T-helper 17 cell (primary cell): ENCODE results near the gene SIDT2. TPM values are rescaled to one million over a fixed set of nuclear protein-coding genes. Genes with fewer than 3 reads are reported as not detected.
"Not testable (repeated sequence)": the region's sequence is repeated elsewhere in the genome, so short reads cannot be mapped to it uniquely, and the experiment has no call there.

Experiments used
- ATAC-seq: fragments of 150-1000 bp; cut with Tn5 transposase; 2 replicates; pipeline ENCODE4 v1.10.0; 2021; ENCODE audit warnings: mild to moderate bottlenecking, moderate library complexity
- DNase-seq, 3 donors: peaks; one replicate each; pipeline versions ENCODE4 v3.0.0 to v3.0.0-alpha.2; 2020 to 2021
- H3K9me3 ChIP-seq: one replicate; pipeline ENCODE4 v1.7.0; 2013; ENCODE audit warnings: low read length, mild to moderate bottlenecking; ENCODE audit not compliant: control insufficient read depth, poor library complexity, severe bottlenecking
- H3K27ac Mint-ChIP-seq: one replicate; pipeline ENCODE4 v1.8.0; 2022; ENCODE audit warnings: mild to moderate bottlenecking, moderate library complexity, mixed read lengths
- H3K27me3 Mint-ChIP-seq: one replicate; pipeline ENCODE4 v1.8.0; 2022; ENCODE audit warnings: mixed read lengths
- H3K36me3 Mint-ChIP-seq: one replicate; pipeline ENCODE4 v1.8.0; 2022; ENCODE audit warnings: low read depth, mixed read lengths
- H3K4me1 Mint-ChIP-seq: one replicate; pipeline ENCODE4 v1.8.0; 2022; ENCODE audit warnings: mild to moderate bottlenecking, mixed read lengths
- H3K4me3 Mint-ChIP-seq: one replicate; pipeline ENCODE4 v1.8.0; 2022; ENCODE audit warnings: mild to moderate bottlenecking, moderate library complexity, mixed read lengths
- total RNA-seq, 4 donors: library from RNA in 2 of 4; stranded (reverse) in 2 of 4; gene quantifications; one replicate each; pipeline ENCODE4 v1.2.3 and lab custom pipeline; 2022 to 2026

SIDT2 gene
- total RNA-seq, 2 donors from 2014 or later: 106 to 118 TPM

DNA sequence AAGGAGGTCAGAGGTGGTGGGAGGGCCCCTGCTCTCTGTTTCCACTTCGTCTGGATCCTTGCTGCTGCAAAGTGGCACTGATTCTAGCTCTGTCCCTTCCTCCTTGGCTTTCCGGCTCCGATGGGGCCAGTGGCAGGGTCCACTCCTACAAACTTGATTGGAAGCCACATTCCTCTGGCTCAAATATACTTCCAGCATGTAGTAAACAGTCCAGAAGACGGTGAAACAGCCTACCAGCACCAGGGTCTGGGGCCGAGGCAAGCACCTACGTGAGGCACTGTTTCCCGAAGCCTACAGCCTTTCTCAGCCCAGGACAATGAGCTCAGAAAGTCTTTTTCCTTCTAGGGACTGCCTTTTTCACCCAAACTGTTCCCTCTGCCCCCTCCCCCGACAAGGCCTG, 27.6 kb downstream of the SIDT2 start:
- H3K27me3 Mint-ChIP-seq, ATAC-seq, H3K4me1 Mint-ChIP-seq, H3K4me3 Mint-ChIP-seq, H3K27ac Mint-ChIP-seq, H3K9me3 ChIP-seq, DNase-seq: not testable (repeated sequence)
- peaks cover 10% of the 10 kb centered on the region for H3K36me3 Mint-ChIP-seq

DNA sequence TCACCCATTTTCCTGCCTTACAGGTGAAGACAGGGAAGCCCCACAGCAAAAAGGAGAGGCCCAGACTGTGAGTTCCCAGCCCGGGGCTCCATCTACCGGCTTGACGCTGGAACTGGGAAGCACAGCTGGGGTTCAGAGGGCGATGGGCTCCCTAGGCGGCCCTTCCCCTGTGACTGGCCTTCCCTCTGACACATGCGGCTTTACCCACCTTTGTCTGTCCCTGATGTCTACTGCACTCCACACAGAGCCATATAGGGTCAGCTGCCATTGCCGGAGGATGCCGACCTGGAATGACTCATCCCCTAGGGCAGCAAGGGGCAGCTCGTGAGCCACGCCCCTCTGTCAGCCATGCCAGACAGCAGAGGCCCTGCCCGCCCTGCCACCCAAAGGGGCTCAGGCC, 28.3 kb downstream of the SIDT2 start:
- H3K27ac Mint-ChIP-seq, H3K9me3 ChIP-seq, DNase-seq, H3K4me3 Mint-ChIP-seq, ATAC-seq, H3K27me3 Mint-ChIP-seq: not testable (repeated sequence)
- H3K4me1 Mint-ChIP-seq: peaks cover 12% of the 10 kb centered on the region
- peaks cover 13% of the 10 kb centered on the region for H3K36me3 Mint-ChIP-seq

DNA sequence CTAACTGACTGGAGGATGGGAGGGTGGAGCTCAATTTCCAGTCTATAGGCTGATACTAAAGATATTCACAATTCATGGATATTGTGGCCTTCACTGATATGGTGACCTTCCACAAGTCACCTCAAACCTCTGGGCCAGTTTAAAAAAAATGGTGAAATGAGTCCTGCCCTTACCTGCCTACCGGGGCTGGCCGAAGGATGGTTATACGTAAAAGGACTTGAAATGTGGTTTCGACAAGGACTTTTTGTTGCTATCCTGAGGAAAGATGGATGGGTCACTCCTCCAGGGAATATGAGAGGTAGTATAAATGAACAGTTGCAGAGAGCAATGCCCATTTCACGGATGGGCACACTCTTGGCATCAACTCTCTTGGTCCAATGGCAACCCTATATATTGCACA, 28.9 kb downstream of the SIDT2 start:
- H3K27me3 Mint-ChIP-seq, H3K27ac Mint-ChIP-seq, H3K9me3 ChIP-seq, DNase-seq, ATAC-seq, H3K4me3 Mint-ChIP-seq: not testable (repeated sequence)
- H3K36me3 Mint-ChIP-seq: peaks cover 13% of the 10 kb centered on the region
- H3K4me1 Mint-ChIP-seq: peaks cover 12% of the 10 kb centered on the region

DNA sequence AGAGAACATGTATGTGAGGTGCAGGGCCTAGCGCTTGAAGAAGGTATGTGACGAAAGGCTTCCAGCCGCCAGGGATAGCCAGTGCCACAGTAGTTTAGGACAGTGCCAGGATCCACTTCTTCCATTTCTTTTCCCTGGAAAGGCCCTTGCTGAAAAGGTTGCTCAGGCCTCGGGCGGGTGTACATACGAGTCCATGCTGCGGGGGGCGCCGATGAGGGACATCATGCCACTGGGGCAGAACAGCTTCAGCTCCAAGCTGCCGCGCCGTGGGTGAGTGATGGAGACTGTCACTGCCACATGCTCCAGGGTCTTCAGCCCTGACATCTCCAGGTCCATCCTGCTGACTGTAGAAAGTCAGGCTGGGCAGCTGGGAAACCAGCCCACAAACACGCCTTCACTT, 30.2 kb downstream of the SIDT2 start:
- not testable (repeated sequence) for H3K27ac Mint-ChIP-seq
- peaks cover 19% of the 10 kb centered on the region for H3K36me3 Mint-ChIP-seq

DNA sequence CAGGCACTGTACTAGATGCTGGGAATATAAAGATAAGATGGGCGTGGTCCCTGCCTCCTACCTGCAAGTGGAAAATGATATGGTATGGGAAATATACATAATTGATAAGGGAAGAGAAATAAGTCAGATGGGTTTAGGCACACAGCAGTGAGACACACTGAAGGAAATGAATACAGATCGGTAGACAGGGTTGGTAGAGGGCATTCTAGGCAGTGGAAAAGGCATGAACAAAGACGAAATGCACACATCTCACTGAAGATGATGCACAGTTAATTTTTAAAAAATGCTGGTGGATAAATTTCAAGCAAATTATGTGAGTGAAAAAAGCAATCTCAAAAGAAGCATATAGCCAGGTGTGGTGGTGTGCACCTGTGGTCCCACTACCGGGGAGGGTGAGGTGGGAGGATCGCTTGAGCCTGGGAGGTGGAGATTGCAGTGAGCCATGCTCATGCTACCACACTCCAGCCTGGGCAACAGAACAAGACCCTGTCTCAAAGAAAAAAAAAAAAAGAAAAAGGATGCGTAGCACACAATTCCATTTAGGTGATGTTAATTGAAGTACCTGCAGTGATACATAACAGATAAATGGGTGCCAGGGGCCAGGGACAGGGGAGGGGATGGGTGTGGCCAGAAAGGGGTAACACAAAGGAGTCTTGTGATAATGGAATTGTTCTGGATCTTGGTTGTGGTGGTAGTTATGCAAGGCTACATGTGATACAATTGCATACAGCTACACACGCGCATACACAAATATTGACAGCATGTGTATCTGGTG, 31.0 kb downstream of the SIDT2 start:
- peaks cover 19% of the 10 kb centered on the region for H3K4me1 Mint-ChIP-seq
- not testable (repeated sequence) for H3K27me3 Mint-ChIP-seq, ATAC-seq, DNase-seq, H3K4me3 Mint-ChIP-seq, H3K9me3 ChIP-seq, H3K27ac Mint-ChIP-seq
- H3K36me3 Mint-ChIP-seq: peaks cover 25% of the 10 kb centered on the region

More for the DNA sequence above, 30.2 kb downstream of the SIDT2 start:
- H3K9me3 ChIP-seq, H3K27me3 Mint-ChIP-seq, H3K4me3 Mint-ChIP-seq, ATAC-seq, DNase-seq: not testable (repeated sequence)
- H3K4me1 Mint-ChIP-seq: peaks cover 16% of the 10 kb centered on the region

DNA sequence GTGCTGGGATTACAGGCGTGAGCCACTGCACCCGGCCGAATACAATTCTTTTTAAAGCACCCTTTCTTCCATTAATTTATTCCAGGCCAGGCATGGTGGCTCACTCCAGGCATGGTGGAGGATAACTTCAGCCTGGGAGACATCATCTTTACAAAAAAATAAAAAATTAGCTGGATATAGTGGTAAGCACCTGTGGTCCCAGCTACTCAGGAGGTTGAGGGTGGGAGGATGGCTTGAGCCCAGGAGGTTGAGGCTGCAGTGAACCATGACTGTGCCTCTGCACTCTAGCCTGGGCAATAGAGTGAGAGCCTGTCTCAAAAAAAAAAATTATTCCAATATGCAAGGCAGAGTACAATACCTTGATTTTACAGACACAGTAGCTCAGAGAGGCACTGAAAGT, 32.1 kb downstream of the SIDT2 start:
- H3K27me3 Mint-ChIP-seq: no peaks in the 10 kb centered on the region
- H3K36me3 Mint-ChIP-seq: peaks cover 18% of the 10 kb centered on the region
- H3K27ac Mint-ChIP-seq: no peak overlapping the region
- H3K4me3 Mint-ChIP-seq: no peak overlapping the region
- no peak for DNase-seq
- no peaks in the 10 kb centered on the region for H3K9me3 ChIP-seq
- ATAC-seq: no peak
- H3K4me1 Mint-ChIP-seq: peaks cover 17% of the 10 kb centered on the region

DNA sequence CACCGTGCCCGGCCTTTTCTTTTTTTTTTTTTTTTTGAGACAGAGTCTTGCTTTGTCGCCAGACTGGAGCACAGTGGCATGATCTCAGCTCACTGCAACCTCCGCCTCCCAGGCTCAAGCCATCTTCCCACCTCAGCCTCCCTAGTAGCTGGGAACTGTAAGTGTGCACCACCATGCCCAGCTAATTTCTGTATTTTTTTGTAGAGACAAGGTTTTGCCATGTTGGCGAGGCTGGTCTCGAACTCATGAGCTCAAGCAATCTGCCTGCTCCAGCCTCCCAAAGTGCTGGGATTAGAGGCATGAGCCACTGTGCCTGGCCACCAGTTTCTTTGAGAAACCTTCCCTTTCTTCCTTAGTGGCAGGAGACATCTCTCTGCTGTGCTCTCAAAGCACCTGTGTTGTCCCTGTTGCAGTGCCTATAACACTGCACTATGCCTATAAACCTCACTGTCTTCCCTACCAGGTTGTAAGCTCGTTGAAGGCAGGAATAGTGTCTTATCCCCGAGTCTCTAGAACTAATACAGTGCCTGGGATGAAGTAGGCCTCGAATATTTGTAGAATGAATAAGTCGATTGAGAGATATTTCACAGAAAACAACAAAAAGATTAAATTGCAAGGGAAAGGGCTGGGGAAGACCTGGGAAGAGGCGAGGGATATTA, 34.3 kb downstream of the SIDT2 start:
- H3K27me3 Mint-ChIP-seq: no peaks in the 10 kb centered on the region
- DNase-seq (no peak), ATAC-seq (no peak)
- H3K4me1 Mint-ChIP-seq: peaks cover 17% of the 10 kb centered on the region
- no peak overlapping the region for H3K4me3 Mint-ChIP-seq
- H3K9me3 ChIP-seq: no peaks in the 10 kb centered on the region
- peaks cover 20% of the 10 kb centered on the region for H3K36me3 Mint-ChIP-seq
- H3K27ac Mint-ChIP-seq: peak overlapping the region; percentile 70

DNA sequence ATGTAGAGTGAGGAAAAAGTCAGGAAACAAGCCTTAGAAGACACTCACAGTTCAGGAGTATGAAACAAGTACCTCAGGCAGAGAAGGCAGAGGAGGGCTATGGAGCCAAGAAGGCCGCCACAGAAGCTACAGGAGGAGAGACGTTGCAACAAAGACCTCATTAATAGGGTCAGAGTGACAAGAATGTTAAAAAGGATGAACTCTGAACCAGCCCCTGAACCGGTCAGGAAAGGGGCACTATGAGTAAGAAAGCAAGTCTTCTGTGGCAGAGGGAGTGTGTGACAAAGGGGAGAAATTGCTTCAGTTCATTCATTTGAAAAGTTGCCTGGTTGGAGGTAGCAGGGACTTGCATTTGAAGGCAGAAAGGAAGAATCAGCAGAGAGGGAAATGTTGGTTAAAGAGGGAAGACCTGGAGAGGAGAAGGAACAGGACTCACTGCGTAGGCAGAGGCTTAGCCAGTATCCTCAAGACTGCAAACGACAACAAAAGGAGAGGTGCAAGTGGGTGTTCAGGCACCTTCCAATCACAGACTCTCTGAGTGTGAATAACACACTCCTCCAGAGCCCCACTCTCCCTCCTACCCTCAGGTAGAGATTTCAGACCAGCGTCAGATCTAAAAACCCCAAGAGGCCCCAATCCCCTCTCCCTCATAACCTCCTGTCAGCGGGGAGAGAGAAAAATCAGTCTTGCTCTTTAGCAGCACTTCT, 36.0 kb downstream of the SIDT2 start:
- no peak for ATAC-seq
- peaks cover 22% of the 10 kb centered on the region for H3K36me3 Mint-ChIP-seq
- no peak for DNase-seq
- peaks cover 22% of the 10 kb centered on the region for H3K4me1 Mint-ChIP-seq
- H3K27me3 Mint-ChIP-seq: no peaks in the 10 kb centered on the region
- H3K4me3 Mint-ChIP-seq: no peak overlapping the region
- no peaks in the 10 kb centered on the region for H3K9me3 ChIP-seq
- peak overlapping the region; percentile 78 for H3K27ac Mint-ChIP-seq

DNA sequence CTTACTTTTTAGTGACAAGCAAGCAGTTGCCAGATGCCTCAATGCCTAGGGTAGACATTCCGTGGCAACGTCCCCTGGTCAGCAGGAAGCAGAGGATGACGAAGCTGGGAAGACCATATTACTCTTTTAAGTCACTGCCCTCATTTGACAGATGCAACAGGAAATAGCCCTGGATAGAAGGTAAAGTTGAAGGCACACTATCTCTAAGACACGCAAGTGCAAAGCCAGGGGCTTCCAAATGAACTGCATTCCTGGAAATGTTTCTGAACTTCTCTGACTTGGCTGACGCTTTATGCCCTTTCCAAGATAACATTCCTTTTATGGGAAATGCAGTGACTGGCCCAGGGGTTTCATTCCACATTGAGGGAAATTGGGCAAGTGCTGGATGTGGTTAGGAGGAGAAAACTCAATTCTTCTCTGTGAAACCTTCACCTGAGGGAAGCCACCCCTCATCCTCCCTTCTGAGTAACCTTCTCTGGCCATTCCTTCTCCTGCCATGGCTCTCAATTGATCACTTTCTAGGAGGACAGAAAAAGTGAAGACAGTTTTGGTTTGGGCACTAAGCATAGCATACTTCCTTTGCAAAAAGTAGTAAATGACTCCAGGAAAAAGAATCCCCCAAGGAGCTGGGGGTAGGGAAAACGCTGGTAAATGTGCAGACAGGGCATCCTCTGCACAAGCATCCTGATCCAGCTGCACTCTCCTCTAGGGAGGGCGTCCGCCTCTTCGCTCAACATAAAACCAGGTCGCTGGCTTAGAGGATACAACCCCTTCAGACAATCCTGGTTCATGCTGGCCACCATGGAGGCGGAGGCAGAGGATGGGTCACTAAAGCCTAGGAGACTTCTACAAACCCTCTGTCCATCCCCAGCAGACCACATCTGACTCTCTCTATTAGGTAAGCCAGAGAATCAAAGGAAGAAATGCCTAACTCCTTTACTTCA, 38.9 kb downstream of the SIDT2 start:
- no peaks in the 10 kb centered on the region for H3K9me3 ChIP-seq
- Mint-ChIP-seq H3K4me3 (no peak overlapping the region), H3K4me1 (peaks cover 18% of the 10 kb centered on the region), H3K27ac (peak overlapping the region; percentile 63), H3K27me3 (no peaks in the 10 kb centered on the region), H3K36me3 (peaks cover 20% of the 10 kb centered on the region)
- DNase-seq (no peak), ATAC-seq (no peak)

DNA sequence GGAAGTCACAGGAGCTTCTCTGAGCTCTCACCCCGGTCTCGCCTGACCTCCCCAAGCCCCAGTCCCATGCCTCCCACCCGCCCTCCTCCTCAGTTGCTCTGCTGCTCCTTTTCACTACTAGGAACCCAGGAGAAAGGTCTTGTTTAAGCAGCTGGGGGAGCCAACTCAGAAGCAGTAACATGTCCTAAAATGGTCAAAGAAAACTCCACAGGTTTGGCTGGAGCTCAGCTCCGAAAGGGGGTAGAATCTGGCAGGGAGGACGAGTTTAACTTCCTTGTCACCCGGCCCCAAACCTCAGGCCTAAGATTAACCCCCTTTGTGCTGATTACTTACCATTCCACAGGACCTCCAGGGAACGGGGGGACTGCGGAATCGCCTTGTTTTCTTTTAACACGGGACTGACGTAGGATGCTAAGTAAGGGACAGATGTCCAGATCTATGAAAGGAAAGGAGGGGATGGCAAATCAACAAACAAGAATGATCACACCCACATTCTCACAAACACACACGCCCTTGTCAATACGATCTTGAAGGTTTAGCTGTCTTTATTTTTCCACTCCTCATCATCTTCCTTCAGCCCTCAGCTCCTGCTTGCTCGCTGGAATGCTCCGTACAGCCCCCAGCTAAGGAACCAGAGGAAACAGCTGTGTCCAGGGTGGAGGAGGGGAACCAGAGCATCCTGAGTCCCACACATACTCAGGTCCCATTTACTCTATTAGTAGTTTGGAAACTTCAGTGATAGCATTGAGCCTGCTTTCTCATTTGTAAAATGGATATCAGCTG, 39.8 kb downstream of the SIDT2 start:
- Mint-ChIP-seq H3K4me1 (peaks cover 14% of the 10 kb centered on the region), H3K27ac (peak overlapping the region; percentile 63), H3K27me3 (no peaks in the 10 kb centered on the region), H3K36me3 (peaks cover 16% of the 10 kb centered on the region), H3K4me3 (no peak overlapping the region)
- DNase-seq (no peak), ATAC-seq (no peak)
- no peaks in the 10 kb centered on the region for H3K9me3 ChIP-seq

DNA sequence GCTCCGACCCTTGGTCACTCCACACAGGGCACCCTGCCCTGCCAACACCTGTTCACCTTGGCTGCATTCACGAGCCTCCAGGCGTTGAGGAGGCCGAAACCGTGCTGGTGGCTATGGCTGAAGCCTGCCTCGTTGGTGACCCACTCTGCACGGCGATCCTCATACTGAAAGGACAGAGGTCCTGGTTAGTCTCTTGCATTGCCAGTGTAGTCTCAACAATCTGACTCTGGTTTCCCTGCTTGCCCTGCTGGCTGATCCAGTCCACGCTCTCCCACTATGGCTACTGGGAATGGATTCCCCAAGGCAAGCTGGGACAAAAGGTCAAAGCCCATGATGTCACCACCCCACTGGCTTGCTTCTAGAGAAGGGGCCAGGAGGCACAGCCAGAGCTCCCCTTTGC, 40.5 kb downstream of the SIDT2 start:
- Mint-ChIP-seq H3K4me1 (peaks cover 12% of the 10 kb centered on the region), H3K27ac (no peak overlapping the region), H3K27me3 (no peaks in the 10 kb centered on the region), H3K36me3 (peaks cover 13% of the 10 kb centered on the region), H3K4me3 (no peak overlapping the region)
- H3K9me3 ChIP-seq: no peaks in the 10 kb centered on the region
- ATAC-seq (no peak), DNase-seq (no peak)

DNA sequence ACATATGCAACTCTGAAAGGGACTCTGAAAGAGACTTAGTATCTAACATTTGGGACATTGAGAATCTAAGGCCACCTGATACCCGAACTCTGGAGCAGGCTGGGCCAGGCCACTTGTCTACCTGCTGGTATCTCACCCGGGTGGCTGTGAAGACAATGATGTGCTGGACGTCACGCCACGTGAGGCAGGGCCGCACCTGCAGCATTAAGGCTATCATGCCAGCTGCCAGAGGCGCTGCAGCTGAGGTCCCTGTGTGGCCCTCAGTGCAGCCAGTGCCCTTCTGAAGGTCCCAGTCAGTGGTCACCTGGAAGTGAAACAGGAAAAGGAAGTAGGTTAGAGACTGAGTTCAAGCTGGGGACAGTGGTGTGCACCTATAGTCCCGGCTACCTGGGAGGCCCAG, 40.9 kb downstream of the SIDT2 start:
- H3K27ac Mint-ChIP-seq: no peak overlapping the region
- DNase-seq (no peak), ATAC-seq (no peak)
- peaks cover 8% of the 10 kb centered on the region for H3K4me1 Mint-ChIP-seq
- peaks cover 9% of the 10 kb centered on the region for H3K36me3 Mint-ChIP-seq
- H3K27me3 Mint-ChIP-seq: no peaks in the 10 kb centered on the region
- H3K9me3 ChIP-seq: no peaks in the 10 kb centered on the region
- H3K4me3 Mint-ChIP-seq: no peak overlapping the region
